ENCODE results near the gene PICK1.

PICK1 gene

DNA sequence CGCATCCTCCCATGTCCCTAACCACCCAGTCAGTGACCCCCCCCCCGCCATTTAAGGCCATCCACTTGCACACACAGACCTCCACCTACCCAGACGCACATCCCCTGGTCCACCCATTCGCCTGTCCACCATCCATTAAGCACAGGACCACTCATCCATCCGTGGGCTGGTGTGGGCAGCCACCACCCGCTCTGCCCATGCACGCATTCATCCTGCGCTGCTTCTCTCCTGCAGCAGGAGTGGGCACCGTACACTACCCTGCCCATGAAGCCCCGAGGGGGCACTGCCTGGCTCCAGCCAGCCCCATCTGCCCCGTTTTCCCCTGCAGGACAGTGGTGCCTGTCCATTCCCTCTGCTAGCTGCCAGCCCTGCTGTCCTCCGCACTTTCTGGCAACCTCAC lies 30.7 kb downstream of the PICK1 start:
- no peak for DNase-seq (ENCODE audit: low read depth in 3 of 3, low spot score in 1 of 3)

DNA sequence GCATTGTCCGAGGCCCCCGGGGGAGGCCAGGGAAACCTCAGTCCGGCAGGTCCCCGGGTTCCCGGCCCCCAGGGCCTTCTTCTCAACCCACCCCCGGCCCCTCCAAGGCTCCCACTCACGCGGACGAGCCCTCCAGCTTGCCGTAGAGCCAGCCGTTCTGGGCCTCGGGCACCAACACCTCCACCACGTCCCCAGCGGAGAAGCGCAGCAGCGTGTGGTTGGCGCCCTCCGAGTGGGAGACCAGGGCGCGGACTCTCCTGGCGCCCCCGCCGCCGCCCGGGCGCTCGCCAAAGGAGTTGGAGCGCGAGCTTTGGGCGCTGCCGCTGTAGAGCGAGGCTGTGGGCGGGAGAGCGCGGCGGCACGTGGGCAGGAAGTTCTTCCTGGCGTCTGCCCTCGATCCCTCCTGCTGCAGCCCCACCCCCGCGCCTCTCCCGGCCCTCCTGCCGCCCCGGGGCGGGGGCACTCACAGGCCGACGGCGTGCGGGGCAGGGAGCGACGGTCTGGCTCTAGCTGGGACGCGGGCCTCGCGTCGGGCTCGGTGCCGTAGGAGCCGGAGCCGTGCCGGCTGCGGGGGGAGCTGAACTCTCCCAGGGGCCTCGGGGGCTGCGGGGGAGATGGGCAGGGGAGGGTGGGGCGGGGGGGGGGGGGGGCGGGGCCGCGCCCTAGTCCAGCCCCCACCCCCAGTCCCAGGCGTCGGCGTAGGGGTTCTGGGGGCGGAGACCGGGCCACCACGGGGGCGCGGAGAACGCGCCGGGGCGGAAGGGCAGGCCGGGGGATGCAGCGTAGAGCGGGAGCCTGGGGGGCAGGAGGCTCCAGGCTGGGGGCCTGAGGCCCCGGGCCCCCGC lies 31.6 kb downstream of the PICK1 start:
- DNase-seq (ENCODE audit: low read depth in 3 of 3, low spot score in 1 of 3), result no peak

DNA sequence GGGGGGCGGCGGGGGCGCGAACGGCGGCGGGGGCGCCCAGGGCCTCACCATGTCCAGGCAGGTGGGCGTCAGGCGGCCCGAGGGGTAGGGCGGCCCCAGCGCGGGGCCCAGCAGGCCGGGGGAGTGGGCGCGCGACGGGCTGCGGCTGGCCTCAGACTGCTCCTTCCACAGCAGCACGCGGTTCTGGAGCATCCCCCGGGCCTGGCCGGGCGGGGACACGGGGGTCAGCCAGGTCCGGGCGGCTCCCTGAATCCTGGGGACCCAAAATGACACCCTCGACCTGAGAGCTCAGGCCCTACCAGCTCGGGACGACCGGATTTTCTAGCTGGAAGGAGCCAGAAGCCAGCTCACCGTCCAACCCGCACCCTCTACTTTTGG lies 32.3 kb downstream of the PICK1 start:
- DNase-seq (ENCODE audit: low read depth in 3 of 3, low spot score in 1 of 3), result no peak

DNA sequence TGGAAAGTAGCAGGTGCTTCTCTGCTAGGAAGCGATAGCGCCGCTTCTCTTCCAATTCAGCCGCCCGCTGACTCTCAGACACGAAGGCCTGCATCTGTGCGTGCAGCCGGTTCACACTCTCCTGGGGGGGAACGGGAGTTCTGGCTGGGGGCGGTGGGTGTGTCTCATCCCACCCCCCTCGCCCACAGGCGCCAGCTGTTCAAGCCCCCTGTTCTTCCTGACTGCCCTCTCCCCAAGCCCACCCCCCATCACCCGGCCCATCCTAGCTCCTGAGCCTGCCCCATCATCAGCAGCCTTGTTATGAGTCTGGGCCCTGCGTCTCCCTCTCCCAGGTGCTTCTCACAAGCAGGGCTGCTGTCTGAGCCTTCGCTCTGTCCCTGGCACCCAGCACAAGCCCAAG lies 39.9 kb downstream of the PICK1 start:
- no peak for DNase-seq (ENCODE audit: low read depth in 3 of 3, low spot score in 1 of 3)

DNA sequence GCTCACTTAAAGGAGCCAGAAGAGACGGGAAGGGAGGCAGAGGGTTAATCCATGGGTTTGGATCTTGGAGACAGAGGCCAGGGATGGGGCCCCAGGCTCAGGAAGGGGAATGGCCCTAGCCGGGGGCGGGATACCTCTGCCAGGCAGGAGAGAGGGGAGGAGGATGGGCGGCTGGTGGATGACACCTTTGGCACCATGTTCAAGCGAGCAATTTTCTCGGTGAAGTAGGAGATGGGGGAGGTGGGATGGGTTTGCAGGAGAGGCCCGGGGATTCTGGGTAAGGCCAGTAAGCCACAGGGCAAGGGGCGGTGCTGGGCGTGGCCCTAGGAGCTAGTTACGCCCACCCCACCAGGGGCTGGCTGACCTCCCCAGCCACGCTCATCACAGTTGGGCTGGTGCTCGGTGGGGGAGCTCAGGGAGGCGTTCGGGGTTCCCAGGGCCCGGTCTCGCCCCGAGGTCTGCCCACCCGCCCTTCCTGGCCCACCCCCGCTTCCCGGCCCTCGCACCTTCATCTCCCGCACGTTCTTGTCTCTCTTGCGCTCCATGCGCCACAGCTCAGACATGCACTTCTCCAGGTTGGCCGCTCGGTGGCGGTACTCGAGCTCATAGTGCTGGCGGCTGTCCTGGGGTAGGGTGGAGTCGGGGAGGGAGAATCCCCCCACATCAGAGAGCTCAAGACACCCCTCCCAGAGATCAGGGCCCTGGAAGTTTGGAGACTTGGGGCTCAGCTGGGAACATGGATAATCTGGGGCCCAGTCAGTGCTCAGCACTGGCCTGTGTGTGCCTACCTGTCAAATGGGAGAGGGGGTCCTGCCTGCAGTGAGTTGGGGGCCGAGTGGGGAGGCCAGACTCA lies 40.6 kb downstream of the PICK1 start:
- DNase-seq (ENCODE audit: low read depth in 3 of 3, low spot score in 1 of 3), result no peak

DNA sequence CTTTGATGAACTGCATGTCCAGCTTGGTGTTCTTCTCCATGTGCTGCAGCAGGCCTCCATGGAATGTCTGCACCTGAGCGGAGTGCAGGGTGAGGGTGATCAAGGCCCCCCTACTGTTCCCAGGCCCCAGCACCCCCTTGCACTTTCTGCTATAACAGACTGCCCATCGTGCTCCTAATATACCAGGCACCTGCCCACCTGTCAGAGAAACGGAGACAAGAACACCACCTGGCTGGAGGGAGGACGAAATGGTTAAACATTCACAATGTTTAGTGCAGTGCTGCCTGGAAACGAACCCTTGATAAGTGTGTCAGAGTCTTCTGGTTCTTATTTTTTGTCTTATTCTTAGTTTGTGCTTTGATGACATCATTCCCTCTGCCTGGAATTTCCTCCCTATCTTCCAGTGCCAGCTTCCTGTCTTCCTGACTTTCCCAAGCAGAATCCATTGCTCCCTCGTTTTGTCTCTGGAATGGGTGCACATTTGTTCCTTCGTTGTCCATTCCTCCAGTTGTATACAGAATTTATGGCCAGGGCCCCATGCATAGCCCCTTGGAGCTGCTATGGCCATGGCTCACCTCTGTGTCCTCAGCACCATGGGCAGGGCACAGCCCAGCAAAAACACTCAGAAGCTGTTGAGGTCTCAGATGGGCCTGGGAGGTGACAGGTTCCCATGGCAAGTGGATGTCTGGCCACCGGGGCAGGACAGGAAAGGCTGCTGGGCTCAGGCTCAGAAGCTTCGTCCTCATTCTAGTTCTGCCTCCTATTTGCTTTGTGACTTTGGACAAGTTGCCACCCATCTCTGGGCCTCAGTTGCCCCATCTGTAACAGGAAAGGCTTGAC lies 41.4 kb downstream of the PICK1 start:
- DNase-seq (ENCODE audit: low read depth in 3 of 3, low spot score in 1 of 3), result no peak

DNA sequence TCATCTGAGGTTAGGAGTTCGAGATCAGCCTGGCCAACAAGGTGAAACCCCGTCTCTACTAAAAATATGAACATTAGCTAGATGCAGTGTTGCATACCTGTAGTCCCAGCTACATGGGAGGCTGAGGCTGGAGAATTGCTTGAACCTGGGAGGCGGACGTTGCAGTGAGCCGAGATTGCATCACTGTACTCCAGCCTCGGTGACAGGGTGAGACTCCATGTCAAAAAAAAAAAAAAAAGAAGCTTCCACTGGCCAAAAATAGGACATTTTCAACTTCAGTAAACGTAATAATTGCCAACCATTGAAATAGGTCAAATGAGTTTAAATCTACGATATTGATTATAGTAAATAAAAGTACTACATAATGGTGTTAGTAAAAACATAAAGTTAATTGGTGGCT lies 46.4 kb downstream of the PICK1 start:
- DNase-seq (ENCODE audit: low read depth in 3 of 3, low spot score in 1 of 3), result no peak

DNA sequence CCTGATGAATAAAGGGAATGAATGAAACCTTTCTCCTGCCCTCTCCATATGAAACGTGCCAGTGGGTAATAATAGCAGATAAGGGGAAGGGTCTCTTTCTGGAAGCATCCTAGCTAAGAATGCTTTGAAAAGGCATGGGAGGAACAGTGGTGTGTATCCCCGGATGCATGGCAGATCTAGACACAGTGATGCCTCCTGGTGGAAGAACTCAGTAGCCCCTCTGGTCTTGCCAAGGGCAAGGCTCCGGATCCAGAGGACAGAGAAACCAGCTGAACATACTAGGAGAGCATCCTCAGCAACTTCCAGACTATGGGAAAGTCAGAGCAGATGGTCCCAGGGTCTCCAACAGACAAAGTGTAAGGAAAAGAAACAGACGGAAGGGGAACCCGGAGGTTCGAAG lies 46.9 kb downstream of the PICK1 start:
- DNase-seq (ENCODE audit: low read depth in 3 of 3, low spot score in 1 of 3), result no peak

DNA sequence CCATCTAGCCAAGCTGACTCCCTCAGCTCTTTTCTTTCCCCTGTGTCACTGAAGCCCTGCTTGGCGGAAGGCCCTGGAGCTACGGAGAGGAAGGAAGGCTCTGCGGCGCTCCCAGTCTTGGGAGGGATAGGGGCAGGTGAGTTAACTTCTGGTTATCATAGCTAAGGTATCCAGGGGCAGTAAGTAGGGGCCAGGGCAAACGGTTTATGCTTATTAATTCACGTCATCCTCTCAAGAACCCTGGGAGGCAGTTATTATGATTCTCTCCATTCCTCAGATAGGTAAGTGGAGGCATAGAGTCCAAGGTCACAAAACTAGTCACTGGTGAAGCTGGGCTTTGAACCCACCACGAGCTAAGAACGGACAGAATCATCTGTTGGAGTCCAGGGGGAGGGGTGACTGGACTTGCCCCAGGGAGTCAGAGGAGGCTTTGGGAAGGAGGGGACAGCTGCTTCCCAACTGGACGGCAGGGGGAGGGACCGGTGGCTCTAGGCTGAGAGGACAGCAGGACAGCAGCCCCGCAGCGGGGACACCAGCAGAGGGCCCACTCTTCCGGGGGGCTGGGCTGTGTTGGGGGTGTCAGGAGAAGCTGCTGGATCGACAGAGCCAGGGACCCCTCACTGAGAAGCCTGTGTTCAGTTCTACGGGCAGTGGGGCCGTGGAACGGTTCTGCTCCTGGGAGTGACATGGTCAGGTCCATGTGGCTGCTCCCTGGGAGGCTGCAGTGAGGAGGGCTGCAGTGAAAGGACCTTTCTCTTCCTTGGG lies 49.8 kb downstream of the PICK1 start:
- DNase-seq (ENCODE audit: low read depth in 3 of 3, low spot score in 1 of 3), result no peak

DNA sequence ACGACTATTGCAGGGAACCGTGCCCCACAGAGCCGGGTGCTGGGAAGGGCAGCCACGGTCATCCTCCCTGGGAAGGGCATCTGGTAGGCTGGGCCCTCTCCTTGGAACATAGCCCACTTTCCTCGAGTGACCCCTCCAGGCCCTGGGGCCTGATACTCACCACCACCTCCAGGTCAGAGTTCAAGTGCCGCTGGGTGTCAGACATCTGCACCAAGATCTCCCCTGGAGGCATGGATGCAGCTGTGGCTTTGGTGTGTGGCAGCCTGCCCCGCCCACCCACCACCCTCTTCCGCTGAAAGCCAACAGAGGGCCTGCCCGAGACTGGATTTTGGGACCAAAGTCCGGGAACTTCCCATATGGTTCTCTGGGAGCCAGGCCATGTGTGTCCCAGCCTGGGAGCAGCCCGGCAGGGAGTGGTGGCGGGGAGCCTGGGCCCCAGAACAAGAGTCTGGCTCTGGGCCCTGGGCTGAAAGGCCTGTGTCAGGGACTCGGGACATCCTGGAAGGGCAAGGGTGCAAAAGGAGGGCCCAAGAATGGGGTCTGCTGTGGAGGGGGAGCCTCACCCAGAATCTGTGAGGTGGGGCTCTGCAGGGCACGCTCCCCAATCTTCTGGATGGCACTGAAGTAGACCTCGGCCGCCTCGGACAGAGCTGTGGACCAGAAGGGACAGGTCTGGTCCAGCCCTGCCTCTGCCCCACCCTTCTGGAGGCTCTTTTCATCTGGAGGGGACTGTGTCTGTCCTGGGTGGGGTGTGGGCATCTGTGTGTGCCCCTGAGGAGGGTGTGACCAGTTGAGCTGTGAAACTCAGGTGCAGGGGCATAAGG lies 50.7 kb downstream of the PICK1 start:
- DNase-seq (ENCODE audit: low read depth in 3 of 3, low spot score in 1 of 3), result no peak

DNA sequence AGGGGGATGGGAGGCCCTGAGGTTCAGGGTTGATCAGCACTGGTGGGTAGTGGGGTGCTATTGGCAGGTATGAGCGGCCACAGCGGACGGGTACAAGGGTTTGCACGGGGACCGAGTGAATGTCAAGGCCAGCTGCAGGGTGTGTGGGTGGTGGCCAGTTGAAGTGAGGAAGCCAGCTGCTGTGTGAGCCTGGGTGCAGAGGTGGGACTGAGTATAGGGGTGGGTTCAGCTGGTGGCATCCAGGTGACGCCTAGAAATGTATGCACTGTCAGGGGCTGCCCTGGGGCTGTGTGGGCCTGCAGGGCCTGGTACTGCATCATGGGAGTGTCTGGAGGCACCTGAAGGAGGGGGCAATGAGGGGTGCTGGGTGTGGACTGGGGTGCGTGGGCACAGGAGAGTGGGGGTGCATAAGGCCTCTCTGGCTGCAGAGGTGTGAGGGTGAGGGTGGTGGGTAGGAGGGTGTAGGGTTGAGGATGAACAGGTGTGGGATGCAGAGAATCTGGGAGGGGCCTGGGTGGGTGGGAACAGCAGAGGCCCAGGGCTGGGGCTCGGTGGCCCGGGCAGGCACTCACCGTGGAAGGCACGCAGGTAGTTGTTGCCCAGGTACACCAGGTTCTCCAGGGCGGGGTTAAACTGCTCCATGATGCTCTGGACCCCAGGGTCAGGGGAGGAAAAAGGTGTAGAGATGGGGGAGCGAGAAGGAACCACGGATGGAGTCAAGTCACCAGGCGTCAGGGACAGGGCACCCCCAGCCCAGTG lies 51.5 kb downstream of the PICK1 start:
- no peak for DNase-seq (ENCODE audit: low read depth in 3 of 3, low spot score in 1 of 3)

DNA sequence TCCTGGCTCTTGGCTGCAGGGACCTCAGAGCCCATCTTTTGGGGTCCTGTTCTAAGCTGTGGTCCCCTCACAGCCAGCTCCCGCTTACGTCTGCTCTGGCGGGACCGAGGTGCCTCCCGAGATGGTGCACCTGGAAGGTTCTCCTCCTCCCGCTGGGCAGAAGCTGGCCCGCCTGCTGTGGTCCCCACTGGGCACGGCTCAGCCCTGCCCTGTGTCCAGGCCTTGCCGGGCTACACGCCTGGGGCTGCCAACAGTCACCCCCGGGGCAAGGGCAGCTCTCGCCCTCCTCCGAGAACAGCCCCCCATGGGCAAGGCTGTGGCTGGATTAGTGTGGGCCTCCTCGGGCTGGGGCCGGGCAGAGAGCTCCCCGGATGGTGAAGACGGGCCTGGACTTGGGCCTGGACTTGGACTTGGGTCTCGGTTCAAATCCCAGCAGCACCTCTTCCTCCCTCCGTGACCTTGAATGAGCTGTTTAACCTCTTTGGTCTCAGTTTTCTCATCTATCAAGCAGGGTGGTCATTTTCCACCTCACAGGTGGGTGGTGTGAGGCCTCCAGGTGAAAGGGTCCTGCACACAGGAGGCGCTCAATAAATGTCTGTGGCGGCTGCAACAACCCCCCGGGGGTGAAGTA lies 52.3 kb downstream of the PICK1 start:
- DNase-seq (ENCODE audit: low read depth in 3 of 3, low spot score in 1 of 3), result no peak

DNA sequence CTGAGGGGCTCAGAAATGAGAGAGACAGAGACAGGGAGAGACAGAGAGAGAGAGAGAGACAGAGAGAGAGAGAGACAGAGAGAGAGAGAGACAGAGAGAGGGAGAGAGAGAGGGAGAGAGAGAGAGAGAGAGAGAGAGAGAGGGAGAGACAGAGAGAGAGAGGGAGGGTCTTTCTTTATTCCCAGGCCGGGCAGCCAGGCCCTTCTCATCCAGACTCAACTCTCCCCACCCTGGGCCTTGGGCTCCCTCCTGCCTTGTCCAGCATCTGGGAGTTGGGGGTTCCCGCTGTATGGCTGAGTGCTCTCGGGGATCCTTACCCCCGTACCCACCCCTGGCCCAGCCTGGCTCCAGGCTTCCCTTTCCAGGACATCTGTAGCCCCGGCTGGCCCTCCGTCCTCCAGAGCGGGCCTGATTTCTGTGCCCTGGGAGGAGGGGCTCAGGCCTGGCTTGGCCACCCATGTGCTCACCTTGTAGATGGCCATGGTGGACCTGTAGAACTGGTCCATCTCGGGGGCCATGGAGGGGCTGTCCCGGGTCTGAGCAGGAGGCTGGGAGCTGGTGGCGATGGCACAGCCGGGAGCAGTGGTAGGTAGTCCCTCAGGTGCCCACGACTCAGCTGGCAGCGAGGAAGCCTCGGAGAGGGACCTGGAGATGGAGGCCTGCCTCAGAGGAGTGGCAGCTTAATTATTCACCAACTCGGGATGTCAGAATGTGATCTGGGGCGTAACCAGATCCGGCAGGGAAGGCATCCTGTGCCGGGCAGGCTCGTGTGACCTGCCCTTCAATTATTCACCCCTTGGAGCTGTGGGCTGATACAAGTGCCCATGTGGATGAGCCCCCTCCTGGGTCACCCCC lies 53.0 kb downstream of the PICK1 start, which contains the start of gene BAIAP2L2:
TSS of gene BAIAP2L2 (minus strand) at position 677 of the 855 bp plus-strand sequence. CDS start at position 518, 159 bp downstream.
- no peak for DNase-seq (ENCODE audit: low read depth in 3 of 3, low spot score in 1 of 3)

DNA sequence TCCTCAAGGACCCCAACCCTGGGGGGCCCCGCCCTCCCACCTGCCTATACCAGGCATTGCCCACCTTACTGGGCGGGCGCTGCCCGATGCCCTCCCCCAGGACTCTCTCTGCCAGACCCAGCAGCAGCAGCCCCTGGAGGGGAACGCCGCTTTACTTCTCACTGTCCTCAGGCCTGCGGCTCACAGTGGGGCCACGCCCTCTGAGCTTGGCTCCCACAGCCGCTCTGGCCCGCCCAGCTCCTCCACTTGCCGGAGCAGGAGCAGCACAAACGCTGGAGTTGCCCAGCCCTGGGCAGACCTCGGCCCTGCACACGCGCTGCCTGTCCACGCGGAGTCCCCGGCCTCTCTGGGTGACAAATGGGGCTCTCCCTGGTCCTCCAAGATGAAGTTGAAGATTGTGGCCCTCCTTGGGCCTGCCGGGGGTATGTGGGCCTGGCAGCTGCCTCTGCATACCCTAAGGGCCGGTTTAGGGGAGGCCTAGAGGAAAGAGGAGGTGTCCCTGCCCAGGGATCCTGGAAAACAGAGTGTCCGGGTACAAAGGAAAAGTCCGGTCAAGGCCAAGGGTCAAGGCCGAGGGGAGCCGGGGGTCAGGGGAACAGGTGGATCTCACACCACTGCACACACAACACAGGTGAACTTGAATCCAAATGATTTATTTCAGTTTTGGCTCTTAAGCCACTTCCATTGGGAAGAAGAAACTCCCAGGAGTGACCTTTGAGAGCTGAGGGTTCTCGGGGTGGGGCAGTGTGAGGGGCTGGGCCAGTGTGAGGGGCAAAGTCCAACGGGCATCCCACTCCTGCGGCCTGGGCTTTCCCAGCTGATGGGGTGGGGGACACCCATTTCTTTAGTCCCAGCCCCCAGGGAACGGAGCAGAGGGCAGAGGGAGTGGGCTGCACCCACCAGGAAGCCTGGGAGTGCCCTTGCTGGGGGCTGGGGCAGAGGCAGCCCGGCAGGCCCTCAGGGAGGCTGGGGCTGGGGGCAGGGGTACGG lies 54.0 kb downstream of the PICK1 start:
- no peak for DNase-seq (ENCODE audit: low read depth in 3 of 3, low spot score in 1 of 3)

DNA sequence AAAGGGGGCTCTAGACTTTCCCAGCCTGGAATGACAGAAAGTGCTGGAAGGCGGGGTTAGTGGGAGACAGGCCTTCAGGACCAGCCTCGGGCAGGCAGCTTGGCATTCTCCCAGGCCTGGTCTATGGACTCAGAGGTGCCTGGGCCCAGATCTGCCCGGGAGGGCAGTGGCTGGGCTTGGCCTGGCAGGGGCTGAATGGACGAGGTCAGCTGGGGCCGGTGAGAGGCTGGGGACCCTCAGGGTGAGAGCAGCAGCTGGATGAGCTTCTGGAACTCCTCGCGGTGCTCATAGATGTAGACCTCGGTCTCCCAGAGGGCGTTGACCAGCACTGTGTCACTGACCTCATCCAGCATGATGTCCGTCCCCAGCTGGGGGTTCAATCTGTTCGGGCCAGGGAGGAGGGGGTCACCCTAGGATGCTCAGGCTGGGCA lies 54.7 kb downstream of the PICK1 start:
- no peak for DNase-seq (ENCODE audit: low read depth in 3 of 3, low spot score in 1 of 3)

DNA sequence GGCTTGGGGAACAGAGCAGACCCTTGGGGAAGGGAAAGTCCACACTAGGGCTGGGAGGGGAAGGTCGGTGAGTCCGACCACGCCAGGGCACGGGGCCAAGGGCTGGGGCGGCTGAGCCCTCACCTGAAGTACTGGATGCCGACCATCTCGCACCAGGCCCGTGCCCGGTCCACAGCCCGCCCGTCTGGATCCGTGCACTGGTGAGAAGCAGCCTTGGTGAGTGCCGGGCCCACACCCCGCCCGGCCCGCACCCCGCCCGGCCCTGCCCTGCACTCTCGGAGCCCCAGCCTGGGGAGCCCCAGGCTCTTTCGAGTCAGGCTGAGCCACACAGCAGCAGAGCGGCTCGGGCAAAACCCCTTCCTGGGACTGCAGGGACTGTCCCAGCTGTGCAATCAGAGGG lies 55.2 kb downstream of the PICK1 start:
- no peak for DNase-seq (ENCODE audit: low read depth in 3 of 3, low spot score in 1 of 3)

Data from stimulated activated CD4-positive, alpha-beta T cell treated with anti-CD3 and anti-CD28 coated beads, TNF-alpha, amount 100 ng/mL, for 1 hour (primary cell).